ENCODE results near the gene PSMD8.
"Not testable (repeated sequence)": the region's sequence is repeated elsewhere in the genome, so short reads cannot be mapped to it uniquely, and the experiment has no call there.

The PSMD8 gene

DNA sequence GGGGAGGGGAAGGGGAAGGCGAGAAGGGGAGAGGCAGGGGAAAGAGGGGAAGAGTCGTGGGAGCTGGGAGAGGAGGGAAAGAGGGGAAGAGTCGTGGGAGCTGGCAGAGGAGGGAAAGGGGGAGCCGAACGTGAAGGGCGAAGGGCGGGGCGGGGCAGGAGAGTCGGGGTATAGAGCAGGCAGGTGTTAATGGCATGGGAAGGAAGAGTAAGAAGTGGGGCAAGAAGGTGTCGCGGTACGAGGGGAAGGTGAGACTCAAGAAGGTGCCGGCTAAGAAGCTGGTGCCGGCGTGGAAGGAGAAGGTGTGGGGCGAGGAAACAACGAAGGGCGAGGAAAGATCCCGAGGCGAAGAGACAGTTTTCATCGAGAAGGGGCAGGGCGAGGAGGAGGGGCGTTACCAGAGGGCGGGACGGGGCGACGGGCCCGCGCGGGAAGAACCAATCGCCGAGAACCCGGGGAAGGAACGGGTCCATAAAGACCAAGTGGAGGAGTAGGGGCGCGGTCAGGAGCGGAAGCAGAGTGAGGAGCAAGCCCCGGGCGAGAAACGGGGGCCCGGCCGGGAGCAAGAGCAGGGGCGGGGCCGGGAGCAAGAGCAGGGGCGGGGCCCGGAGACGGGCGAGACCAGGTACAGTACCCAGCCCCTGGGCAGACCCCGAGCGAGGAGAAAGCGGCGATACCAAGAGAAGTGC, 38.3 kb upstream of the PSMD8 start:
- peak overlapping the region; percentile 92 to 97 (median 93) for H3K4me3 Mint-ChIP-seq

DNA sequence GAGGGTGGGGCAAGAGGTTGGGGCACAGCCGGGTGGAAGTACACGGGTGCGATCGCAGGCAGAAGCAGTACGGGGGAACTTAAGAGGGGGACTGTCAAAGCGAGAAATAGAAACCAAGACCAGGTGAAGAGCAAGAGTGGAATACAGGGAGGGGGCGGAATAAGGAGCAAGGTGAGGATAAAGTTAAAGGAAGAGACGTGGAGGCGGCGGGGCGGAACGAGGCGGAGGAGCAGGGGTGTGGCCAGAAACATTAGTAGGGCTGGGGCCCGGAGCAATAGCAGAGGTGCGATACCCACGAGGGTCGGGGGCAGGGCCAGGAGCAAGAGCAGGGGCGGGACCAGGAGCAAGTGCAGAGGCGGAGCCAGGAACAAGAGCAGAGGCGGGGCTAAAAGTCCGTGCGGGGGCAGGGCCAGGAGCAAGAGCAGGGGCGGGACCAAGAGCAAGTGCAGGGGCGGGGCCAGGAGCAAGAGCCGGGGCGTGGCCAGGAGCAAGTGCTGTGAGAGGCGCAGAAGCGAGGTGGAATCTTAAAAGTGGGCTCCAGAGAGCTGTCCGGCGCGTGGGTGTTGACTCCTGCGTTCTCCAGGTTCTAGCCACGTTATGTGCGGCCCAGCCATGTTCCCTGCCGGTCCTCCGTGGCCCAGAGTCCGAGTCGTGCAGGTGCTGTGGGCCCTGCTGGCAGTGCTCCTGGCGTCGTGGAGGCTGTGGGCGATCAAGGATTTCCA, 37.6 kb upstream of the PSMD8 start:
- Mint-ChIP-seq H3K4me1 (peaks cover 11% of the 10 kb centered on the region), H3K9me3 (no peaks in the 10 kb centered on the region), H3K27ac (peak overlapping the region; percentile 49 to 97 (median 93)), H3K36me3 (ENCODE audit: low read depth) (peaks cover 6% of the 10 kb centered on the region), H3K4me3 (peak overlapping the region; percentile 92 to 97 (median 93)), H3K27me3 (ENCODE audit: low read depth) (peaks cover 3% of the 10 kb centered on the region)
- TF ChIP-seq, protein P1, sequence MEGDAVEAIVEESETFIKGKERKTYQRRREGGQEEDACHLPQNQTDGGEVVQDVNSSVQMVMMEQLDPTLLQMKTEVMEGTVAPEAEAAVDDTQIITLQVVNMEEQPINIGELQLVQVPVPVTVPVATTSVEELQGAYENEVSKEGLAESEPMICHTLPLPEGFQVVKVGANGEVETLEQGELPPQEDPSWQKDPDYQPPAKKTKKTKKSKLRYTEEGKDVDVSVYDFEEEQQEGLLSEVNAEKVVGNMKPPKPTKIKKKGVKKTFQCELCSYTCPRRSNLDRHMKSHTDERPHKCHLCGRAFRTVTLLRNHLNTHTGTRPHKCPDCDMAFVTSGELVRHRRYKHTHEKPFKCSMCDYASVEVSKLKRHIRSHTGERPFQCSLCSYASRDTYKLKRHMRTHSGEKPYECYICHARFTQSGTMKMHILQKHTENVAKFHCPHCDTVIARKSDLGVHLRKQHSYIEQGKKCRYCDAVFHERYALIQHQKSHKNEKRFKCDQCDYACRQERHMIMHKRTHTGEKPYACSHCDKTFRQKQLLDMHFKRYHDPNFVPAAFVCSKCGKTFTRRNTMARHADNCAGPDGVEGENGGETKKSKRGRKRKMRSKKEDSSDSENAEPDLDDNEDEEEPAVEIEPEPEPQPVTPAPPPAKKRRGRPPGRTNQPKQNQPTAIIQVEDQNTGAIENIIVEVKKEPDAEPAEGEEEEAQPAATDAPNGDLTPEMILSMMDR (IDR thresholded peaks at IDR 0.05; ENCODE audit: unreplicated experiment in 3 of 3), result no peak

More for the DNA sequence above, 38.3 kb upstream of the PSMD8 start:
- TF ChIP-seq, protein P1 (IDR thresholded peaks at IDR 0.05; ENCODE audit: unreplicated experiment in 3 of 3), result no peak
- Mint-ChIP-seq H3K36me3 (ENCODE audit: low read depth) (peaks cover 6% of the 10 kb centered on the region), H3K4me1 (peaks cover 11% of the 10 kb centered on the region), H3K27ac (peak overlapping the region; percentile 49 to 97 (median 93)), H3K27me3 (ENCODE audit: low read depth) (peaks cover 3% of the 10 kb centered on the region), H3K9me3 (no peaks in the 10 kb centered on the region)

DNA sequence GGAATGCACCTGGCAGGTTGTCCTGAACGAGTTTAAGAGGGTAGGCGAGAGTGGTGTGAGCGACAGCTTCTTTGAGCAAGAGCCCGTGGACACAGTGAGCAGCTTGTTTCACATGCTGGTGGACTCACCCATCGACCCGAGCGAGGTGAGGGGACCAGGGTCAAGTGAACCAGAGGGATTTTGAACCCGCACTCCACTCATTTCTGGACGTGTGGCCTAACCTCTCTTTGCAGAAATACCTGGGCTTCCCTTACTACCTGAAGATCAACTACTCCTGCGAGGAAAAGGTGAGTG, 37.1 kb upstream of the PSMD8 start:
- H3K36me3 Mint-ChIP-seq (ENCODE audit: low read depth), result peaks cover 6% of the 10 kb centered on the region
- H3K4me3 Mint-ChIP-seq, result peak overlapping the region; percentile 92 to 97 (median 93)
- peak overlapping the region; percentile 49 to 97 (median 93) for H3K27ac Mint-ChIP-seq
- H3K4me1 Mint-ChIP-seq, result peaks cover 11% of the 10 kb centered on the region
- TF ChIP-seq, protein P1 (IDR thresholded peaks at IDR 0.05; ENCODE audit: unreplicated experiment in 3 of 3), result no peak
- peaks cover 3% of the 10 kb centered on the region for H3K27me3 Mint-ChIP-seq (ENCODE audit: low read depth)
- no peaks in the 10 kb centered on the region for H3K9me3 Mint-ChIP-seq

DNA sequence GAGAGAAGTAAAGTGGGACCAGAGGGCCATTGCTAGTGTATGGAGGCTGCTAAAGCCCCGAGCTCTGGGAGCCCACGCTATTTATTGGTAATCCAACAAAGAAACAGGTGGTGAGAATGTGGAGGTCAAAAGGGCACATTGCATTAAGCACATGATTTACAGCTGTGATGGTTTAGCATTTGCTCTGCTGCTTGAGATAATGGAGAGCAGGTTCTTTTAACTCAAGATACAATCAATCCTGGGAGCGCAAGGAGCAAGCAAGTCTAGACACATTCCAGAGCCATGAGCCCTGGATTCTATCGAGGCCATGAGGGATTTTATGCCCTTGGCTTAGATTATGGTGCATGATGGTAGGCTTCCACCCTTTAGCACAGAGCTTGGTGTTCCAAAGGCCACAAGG, 35.4 kb upstream of the PSMD8 start:
- Mint-ChIP-seq H3K4me1 (peaks cover 11% of the 10 kb centered on the region), H3K4me3 (peak overlapping the region; percentile 31 to 74 (median 62)), H3K27ac (peak overlapping the region in 1 of 3 experiments; percentile 43)
- not testable (repeated sequence) for H3K27me3 Mint-ChIP-seq (ENCODE audit: low read depth); H3K9me3 Mint-ChIP-seq; H3K36me3 Mint-ChIP-seq (ENCODE audit: low read depth)

DNA sequence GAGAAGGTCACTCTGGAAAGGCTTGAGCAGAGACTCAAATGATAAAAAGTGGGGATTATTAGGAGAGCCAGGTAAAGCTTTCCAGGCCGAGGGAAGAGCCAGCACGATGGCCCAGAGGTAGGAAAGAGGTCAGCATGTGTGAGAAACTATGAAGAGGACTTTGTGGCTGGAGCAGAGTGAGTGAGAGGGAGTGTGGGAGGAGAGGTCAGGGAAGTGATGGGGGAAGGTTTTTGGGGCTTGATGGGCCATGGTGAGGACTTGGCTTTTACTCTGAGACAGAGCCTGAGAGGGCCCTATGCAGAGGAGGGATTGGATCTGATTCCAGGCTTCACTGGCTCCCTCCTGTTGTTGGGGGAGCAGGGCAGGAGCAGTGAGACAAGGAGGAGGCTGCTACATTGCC, 33.4 kb upstream of the PSMD8 start:
- H3K27ac Mint-ChIP-seq, result no peak overlapping the region
- H3K27me3 Mint-ChIP-seq (ENCODE audit: low read depth), result no peaks in the 10 kb centered on the region
- TF ChIP-seq, protein P1 (IDR thresholded peaks at IDR 0.05; ENCODE audit: unreplicated experiment in 3 of 3), result no peak
- H3K36me3 Mint-ChIP-seq (ENCODE audit: low read depth), result peaks cover 6% of the 10 kb centered on the region
- no peak overlapping the region for H3K4me3 Mint-ChIP-seq
- peaks cover 11% of the 10 kb centered on the region for H3K4me1 Mint-ChIP-seq
- no peaks in the 10 kb centered on the region for H3K9me3 Mint-ChIP-seq

DNA sequence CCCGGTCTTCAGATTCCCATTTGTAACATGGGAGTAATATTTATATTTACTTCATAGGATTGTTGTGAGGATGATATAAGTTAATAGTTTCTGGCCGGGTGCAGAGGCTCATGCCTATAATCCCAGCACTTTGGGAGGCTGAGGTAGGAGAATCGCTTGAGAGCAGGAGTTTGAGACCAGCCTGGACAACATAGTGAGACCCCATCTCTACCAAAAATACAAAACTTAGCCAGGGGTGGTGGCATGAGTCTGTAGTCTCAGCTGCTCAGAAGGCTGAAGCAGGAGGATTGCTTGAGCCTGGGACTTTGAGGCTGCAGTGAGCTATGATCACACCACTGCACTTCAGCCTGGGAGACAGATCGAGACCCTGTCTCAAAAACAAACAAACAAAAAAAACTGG, 27.5 kb upstream of the PSMD8 start:
- Mint-ChIP-seq H3K36me3 (ENCODE audit: low read depth) (no peaks in the 10 kb centered on the region), H3K4me1 (no peaks in the 10 kb centered on the region), H3K9me3 (no peaks in the 10 kb centered on the region), H3K27me3 (ENCODE audit: low read depth) (no peaks in the 10 kb centered on the region), H3K27ac (no peak overlapping the region), H3K4me3 (no peak overlapping the region)
- TF ChIP-seq, protein P1 (IDR thresholded peaks at IDR 0.05; ENCODE audit: unreplicated experiment in 3 of 3), result no peak
